Fibroblast of skin of right biceps (primary cell): ENCODE results near the gene TRMT112.

Experiments used
- DNase-seq: peaks from one replicate; pipeline ENCODE4 v3.0.0-alpha.2; 2013

The TRMT112 gene

GRCh38 chr11:64268025-64268892 lies 49.1 kb downstream of the TRMT112 start:
- peak; percentile 31 for DNase-seq

DNA sequence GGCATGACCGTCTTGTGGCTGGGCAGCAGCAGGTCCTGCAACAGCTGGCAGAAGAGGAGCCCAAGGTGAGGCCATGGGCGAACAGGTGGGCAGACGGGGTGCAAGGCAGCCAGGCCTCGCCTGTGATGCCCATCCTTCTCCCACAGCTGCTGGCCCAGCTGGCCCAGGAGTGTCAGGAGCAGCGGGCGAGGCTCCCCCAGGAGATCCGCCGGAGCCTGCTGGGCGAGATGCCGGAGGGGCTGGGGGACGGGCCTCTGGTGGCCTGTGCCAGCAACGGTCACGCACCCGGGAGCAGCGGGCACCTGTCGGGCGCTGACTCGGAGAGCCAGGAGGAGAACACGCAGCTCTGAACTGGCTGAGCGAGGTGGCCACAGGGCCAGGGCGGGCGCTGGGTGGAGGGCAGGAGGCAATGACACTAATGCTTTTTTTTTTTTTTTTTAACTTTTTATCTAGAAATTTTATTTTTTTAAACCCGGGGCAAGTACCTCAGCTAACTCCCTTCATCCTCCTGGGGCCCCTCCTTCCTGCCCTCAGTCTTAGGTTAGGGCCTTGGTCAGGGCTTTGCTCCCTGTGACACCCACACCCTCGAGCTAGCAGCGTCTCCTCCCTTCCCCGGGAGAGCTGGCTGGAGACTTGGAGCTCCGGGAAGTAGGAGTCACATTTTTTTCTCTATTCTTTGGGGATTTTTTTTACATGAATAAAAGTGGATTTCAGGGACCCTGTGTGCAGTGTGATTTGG lies 50.0 kb downstream of the TRMT112 start:
- DNase-seq, result no peak
